NCI-H146 treated with DMSO at 0.1 percent for 48 hours (cell line): Measurements from ENCODE around the gene TRAF3.
A peak's percentile ranks its signal among the peaks of the same experiment; 100 is the strongest.
"Not testable (repeated sequence)": the region's sequence is repeated elsewhere in the genome, so short reads cannot be mapped to it uniquely, and the experiment has no call there.

Experiments
- DNase-seq: peaks from one replicate; lab custom pipeline; 2025; ENCODE audit not compliant: unreplicated experiment; lab: John Stamatoyannopoulos, UW

The TRAF3 gene

GRCh38 chr14:102751088-102751487 lies 26.2 kb upstream of the TRAF3 start:
- DNase-seq, result no peak

GRCh38 chr14:102752239-102752847 lies 24.9 kb upstream of the TRAF3 start:
- no peak for DNase-seq

- DNase-seq, result no peak
These were observed 22.6 kb upstream of the TRAF3 start for GRCh38 chr14:102754370-102755262.

GRCh38 chr14:102757646-102758045 lies 19.6 kb upstream of the TRAF3 start:
- no peak for DNase-seq

GRCh38 chr14:102758087-102758486 lies 19.2 kb upstream of the TRAF3 start:
- DNase-seq, result no peak

GRCh38 chr14:102759456-102760187 lies 17.6 kb upstream of the TRAF3 start:
- no peak for DNase-seq

- DNase-seq, result no peak
These were observed 16.6 kb upstream of the TRAF3 start for GRCh38 chr14:102760496-102761193.

GRCh38 chr14:102761206-102761605 lies 16.0 kb upstream of the TRAF3 start:
- DNase-seq, result no peak

GRCh38 chr14:102764220-102764671 lies 13.0 kb upstream of the TRAF3 start:
- DNase-seq, result no peak

- not testable (repeated sequence) for DNase-seq
These were observed 11.5 kb upstream of the TRAF3 start for GRCh38 chr14:102765770-102766169.

- no peak for DNase-seq
These were observed 8.8 kb upstream of the TRAF3 start for GRCh38 chr14:102768223-102769048.

- DNase-seq, result no peak
These were observed 8.3 kb upstream of the TRAF3 start for GRCh38 chr14:102769049-102769327.

- no peak for DNase-seq
These were observed 6.8 kb upstream of the TRAF3 start for GRCh38 chr14:102770147-102771123.

- DNase-seq, result no peak
These were observed 6.1 kb upstream of the TRAF3 start for GRCh38 chr14:102771144-102771543.

- DNase-seq, result peak; percentile 54
These were observed 4.3 kb upstream of the TRAF3 start for GRCh38 chr14:102772781-102773570.

GRCh38 chr14:102774391-102775153 lies 2.7 kb upstream of the TRAF3 start:
- DNase-seq, result peak; percentile 76

- no peak for DNase-seq
These were observed 1.1 kb upstream of the TRAF3 start for GRCh38 chr14:102775855-102776760.
